Stimulated activated naive CD4-positive, alpha-beta T cell (primary cell): ENCODE results near the gene ACOT11.
"Not testable (repeated sequence)": the region's sequence is repeated elsewhere in the genome, so short reads cannot be mapped to it uniquely, and the experiment has no call there.

Source experiments
- DNase-seq, 6 experiments: peaks; one replicate each; lab custom pipeline; 2025; lab: John Stamatoyannopoulos, UW

ACOT11 gene

DNA sequence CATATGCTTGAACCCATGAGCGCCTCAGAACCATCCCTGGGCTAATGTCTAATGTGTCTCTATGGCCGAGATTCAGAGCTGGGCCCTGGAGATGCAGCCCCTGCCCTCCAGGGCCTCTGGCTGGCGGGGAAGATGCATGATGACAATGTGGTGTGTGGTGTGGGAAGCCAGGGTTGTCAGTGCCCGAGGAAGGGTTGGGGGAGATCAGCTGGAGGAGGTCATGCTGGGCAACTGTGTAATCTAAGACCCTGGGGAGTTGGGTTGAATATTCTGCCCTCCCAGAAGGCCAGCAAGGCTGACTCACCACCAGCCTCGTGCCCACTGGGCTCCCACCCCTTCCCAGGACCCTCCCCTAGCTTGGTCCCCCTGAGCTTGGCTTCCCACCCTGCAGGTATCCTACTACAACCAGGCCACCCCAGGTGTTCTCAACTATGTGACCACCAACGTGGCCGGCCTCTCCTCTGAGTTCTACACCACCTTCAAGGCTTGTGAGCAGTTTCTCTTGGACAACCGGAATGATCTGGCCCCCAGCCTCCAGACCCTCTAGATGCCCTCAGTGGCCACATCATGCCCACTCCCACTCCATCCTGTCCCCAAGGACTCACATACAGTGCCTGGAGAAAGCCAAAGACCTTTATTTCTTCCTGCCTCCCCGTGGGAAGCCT lies 60.7 kb downstream of the ACOT11 start:
- no peak for DNase-seq

DNA sequence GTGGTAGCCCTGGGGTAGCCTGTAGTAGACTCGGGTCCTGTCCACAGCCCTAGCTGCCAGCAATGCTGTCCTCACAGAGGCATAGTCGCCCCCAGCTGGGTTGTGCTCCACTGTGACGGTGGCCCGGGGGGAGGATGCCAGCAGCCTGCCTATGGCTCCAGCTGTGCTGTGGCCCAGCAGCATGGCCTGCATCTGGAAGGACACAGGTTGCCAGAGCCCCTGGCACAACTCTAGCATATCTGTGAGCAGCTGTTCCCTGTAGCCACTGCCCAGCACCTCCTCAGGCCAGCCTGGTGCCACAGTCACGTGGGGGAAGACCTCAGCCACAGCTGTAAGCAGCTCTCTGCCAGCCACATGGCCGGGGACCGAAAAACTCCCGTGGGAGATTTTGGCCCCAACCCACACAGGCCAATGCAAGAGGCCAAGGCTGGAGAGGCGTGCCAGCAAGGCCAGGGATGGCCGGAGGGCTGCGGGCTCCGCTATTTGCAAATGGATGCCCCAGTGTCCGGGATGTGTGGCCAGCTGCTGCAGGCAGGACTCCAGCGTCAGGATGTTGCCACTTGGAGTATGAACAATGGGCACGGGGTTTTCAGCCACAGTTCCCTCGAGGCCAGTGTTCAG lies 61.4 kb downstream of the ACOT11 start:
- no peak for DNase-seq

DNA sequence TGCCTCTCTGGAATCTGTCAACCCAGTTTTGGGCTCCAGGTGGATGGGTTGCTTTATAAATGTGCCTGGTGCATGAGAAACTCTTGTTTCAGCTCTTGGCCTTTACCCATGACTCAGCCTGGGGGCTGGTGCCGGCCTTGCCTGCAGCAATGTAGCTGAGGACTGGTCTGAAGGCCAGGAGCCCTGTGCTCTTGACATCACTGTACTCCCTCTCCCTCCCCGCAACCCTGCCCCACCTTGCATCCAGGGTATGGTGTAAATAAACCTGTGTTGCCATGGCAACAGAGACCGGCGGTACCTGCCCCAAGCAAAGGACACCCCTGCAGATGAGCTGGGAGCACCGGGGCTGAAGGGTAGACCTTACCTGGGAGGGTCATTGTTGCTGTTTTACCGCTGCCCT lies 62.0 kb downstream of the ACOT11 start:
- DNase-seq, result no peak

DNA sequence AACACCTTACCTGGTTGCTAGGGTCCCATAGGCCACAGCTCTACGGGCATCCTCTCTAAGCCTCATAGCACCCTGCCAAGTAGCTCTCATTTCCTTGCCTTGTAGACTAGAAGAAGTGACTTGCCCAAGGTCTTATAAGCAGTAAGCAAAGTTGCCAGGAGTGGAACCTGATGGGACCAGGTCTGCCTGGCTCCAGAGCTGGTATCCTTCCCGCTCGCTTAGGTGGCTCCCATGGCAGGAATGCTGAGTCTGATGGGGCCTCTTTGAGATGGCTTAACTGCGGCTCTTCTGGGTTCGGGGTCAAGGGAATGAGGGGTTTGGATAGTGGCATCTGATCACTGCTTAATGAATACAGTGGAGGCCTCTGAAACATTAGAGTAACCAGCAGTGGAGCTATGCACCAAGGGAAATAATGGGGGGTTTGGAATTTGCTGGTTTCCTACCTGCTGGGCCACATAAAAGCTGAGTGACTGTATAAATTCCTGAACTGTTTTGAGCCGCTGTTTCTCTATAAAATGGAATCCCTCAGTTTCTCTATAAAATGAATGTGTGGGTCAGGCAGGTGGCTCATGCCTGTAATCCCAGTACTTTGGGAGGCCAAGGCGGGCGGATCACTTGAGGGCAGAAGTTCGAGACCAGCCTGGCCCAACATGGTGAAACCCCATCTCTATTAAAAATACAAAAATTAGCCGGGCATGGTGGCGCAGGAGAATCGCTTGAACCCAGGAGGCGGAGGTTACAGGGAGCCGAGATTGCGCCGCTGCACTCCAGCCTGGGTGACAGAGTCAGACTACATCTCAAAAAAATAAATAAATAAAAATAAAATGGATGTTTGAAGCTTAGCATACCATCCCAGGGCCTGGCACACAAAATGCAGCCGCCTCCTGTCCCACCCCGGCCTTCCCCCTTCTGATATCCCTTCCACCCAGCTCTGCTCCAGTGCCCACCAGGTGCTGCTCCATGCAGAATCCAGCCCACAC lies 62.9 kb downstream of the ACOT11 start:
- DNase-seq, result no peak

DNA sequence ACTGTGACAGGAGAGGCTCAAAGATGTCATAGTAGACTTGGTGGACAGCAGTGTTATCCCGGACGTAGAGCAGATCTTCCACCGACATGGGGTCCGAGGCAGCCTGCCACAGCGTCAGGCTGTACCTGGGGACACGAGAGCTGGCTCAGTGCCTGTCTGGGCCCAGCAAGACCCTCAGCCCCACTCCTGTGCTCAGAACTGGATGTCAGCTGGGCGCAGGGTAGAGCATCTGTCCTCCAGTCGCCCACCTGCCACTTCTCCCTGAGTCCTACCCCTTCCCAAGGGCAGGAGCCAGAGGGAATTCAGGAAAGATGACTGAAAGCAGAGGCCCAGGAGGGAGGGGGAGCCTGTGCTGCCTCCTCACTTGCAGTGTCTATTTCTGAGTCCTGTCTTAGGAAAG lies 63.6 kb downstream of the ACOT11 start:
- no peak for DNase-seq

DNA sequence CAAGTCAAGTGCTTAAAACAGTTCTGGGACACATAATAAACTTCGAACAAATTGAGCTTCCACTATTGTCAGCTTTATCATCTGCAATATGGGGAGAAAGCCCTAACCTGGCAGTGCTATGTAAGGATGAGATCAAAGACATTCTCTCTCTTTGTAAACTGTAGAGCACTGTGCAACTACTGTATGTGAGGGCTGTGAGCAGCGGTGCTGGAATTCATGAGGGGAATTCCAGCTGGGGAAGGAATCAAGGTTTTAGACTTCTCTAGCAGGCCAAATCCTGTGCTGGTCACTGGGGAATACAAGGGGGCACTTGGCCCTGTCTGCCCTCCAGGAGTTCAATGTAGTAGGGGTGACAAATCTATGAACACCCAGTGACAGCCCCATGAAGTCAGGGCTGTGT lies 66.0 kb downstream of the ACOT11 start:
- DNase-seq, result no peak

DNA sequence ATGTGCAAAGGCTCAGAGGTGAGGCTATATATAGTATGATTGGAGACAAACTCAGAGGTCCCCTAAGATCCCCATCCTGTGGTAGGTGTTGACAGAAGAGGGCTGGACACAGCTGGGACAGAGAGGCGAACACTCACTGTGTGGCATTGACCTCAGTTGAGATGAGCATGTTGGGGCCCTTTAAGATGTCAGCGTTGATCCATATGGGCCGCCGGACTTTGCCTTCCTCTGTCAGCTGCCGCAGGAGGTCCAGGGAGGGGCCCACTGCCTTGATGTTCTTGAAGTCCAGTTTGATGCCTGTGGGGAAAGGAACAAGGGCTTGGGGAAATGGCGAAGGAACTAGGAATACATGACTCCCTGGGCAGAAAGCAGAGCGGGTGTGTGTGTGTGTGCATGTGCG lies 66.5 kb downstream of the ACOT11 start:
- DNase-seq, result no peak

DNA sequence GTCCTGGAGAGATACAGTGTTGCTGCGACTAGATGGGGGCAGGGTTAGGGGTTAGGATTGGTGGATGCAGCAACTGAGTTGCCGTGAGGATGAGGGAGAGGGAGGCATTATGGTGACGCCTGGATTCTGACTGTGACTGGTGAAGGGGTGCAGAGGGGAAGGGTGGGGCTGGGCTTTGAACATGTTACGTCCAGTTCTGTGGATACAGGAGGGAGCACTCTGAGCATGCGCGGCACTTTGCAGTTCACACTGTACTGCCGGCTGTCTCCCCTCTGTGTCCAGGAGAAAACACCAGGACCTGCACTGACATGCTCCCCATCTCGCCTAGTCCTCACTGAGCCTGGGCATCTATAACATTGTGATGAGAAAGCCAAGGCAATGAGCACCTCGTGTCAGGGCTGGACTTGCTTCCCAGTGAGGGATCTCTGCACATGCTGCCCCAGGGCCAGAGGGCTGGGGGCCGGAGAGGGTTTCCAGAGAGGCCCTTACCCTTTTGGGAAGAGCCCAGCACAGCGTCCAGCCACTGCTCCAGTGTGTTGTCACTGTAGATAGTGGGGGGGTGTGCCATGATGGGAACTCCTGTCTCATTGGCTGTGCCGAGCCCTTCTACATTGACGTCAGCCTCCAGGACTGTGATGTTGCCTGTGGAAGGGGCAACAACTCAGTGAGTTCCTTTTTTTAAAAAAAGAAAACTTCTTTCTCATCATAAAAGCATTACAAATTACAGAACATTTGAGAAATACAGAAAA lies 67.7 kb downstream of the ACOT11 start:
- no peak for DNase-seq

DNA sequence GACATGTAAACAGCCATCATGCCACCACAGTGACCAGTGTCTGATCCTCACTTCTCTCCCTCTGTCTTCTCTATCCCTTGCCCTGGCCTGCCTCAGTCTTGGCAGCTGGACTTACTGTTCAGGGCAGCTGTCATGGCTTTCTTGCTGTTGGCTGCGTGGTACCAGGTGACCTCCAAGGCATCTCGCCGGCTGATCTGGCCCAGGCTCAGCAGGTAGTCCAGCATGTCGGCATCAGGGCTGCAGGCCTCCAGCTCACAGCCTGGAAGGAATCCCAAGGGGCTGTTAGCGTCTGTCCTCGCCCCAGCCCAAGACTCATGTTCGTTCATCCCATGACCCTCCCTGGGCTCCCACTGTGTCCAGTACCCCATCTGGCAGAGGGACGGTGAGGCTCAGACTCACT lies 71.7 kb downstream of the ACOT11 start:
- DNase-seq, result no peak

DNA sequence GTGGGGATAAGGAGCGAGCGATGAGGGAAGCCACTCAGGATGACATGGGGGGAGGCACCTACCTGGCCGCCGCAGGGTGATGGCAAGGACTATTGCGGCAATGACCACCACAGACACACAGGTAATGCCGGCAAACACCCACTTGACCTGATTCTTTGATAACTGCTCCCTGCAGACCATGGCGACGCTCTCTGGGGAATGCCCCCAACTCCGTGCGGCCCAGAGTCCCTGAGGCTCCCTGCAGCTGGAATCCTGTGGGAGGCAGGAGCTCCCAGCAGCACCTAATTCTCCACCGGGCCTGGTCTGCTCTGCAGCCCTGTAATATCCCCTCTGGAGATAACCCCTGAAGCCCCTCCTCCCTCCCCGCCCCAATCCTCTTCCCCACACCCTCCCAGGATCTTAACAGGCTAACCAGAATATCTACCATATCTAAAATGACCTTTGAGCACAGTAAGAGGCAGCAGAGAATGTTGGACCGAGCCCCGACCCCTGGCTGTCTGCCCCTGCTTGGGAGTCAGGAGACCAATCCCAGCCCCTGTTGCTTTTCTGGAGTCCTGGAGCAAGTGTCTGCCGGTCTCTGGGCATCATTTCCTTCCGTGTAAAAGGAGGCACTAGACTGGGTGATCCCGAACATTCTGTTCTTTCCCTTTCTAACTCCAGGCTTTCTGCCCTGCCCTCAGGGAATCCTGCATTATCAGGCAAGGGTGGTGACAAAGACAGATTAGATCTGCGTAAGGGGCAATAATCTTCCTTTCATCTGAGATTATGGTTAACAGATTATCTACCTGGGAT lies 75.4 kb downstream of the ACOT11 start, which contains the start of gene FAM151A:
Gene FAM151A (minus strand): TSS at position 310 of the 792 bp plus-strand sequence. CDS start 130 bp downstream, at position 180.
- DNase-seq, result no peak

DNA sequence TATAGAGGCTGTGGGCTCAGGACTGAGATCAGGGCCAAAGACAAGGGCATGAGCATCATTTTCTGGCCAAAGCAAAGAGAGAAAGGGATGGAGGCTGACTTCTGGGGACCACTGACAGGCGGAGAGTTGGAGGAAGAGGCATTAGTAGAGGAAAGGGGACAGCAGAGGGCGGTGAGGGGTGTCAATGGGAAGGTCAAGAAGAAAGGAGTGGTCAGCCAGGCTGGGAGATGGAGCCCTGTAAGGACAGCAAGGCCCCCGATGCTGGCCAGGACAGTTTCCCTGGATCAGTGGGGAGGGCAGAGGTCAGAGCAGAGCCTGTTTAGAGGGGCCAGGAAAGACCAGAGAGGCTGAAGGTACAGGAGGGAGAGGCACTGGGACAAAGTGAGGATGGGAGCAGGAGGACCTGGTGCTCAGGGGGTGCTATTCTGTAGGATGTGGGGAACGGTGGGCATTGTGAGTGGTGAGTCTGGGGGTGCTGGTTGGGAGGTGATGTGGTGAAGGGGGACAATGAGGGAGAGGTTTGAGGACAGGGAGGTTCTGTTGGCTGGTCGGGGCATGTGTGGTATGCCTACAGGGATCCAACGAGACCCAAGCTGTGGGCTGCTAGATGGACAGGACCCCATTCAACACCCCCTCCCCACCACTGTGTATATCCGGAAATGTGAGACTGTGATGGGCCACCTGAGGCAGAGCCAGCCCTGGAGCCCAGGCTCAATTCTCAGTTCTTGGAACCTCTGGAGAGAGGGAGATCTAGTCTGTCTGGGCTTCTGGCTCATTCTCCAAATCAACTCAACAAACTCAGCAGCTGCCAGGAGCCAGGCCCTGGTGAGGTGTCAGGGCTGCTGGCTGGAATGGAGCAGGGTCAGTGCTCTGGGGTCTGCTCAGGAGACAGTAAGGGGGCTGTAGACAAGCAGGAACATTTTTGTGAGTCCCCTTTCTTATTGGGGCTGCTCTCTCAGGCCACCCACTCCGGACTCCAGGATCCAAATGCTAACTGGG lies 76.7 kb downstream of the ACOT11 start:
- DNase-seq, result no peak

DNA sequence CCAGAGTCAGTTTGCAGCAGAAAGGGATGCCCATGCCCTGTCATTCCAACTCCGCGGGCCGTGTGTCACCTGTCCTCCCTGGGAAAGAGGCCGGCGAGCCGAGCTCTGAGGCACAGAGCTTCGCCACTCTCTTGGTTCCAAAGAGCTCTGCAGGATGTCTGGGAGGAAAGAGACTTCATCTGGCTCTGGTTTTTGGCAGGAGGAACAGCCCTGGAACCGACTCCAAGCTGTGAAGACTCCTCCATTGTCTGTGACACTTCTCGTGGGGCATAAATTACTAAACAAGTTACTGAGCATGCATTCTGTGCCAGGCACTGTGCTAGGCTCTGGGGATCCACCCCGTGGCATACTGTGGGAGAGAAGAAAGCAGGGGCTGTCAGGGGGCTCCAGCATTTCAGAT lies 79.2 kb downstream of the ACOT11 start:
- DNase-seq, result no peak

DNA sequence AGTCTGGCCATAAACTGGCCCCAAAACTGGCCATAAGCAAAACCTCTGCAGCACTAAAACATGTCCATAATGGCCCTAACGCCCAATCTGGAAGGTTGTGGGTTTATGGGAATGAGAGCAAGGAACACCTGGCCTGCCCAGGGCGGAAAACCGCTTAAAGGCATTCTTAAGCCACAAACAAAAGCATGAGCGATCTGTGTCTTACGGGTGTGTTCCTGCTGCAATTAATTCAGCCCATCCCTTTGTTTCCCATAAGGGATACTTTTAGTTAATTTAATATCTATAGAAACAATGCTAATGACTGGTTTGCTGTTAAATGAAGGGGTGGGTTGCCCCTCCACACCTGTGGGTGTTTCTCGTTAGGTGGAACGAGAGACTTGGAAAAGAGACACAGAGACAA lies 87.8 kb downstream of the ACOT11 start:
- not testable (repeated sequence) for DNase-seq

DNA sequence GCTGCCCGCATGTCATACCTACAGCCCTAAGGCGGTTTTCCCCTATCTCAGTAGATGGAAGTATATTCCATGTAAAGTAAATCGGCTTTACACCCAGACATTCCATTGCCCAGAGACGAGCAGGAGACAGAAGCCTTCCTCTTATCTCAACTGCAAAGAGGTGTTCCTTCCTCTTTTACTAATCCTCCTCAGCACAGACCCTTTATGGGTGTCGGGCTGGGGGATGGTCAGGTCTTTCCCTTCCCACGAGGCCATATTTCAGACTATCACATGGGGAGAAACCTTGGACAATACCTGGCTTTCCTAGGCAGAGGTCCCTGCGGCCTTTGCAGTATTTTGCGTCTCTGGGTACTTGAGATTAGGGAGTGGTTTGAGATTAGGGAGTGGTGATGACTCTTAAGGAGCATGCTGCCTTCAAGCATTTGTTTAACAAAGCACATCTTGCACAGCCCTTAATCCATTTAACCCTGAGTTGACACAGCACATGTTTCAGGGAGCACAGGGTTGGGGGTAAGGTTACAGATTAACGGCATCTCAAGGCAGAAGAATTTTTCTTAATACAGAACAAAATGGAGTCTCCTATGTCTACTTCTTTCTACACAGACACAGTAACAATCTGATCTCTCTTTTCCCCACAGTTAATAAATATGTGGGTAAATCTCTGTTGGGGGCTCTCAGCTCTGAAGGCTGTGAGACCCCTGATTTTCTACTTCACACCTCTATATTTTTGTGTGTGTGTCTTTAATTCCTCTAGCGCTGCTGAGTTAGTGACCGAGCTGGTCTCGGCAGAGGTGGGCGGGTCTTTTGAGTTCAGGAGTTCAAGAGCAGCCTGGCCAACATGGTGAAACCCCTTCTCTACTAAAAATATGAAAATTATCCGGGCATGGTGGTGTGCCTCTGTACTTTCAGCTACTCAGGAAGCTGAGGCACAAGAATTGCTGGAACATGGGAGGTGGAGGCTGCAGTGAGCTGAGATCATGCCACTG lies 88.7 kb downstream of the ACOT11 start:
- not testable (repeated sequence) for DNase-seq

DNA sequence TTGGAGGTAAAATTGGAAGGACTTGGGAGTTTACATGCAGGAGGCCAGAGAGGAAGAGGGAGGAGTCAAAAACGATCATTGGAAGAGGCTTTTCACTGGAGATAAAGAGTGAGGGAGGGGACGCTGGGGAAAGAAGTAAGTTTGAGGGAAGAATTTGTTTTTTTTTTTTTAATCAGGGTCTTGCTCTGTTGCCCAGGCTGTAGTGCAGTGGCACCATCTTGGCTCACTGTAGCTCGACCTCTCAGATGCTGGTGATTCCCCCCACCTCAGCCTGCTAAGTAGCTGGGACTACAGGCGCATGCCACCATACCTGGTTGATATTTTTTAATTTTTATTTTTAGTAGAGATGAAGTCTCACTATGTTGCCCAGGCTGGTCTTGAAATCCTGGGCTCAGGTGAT lies 92.3 kb downstream of the ACOT11 start:
- DNase-seq, result no peak

DNA sequence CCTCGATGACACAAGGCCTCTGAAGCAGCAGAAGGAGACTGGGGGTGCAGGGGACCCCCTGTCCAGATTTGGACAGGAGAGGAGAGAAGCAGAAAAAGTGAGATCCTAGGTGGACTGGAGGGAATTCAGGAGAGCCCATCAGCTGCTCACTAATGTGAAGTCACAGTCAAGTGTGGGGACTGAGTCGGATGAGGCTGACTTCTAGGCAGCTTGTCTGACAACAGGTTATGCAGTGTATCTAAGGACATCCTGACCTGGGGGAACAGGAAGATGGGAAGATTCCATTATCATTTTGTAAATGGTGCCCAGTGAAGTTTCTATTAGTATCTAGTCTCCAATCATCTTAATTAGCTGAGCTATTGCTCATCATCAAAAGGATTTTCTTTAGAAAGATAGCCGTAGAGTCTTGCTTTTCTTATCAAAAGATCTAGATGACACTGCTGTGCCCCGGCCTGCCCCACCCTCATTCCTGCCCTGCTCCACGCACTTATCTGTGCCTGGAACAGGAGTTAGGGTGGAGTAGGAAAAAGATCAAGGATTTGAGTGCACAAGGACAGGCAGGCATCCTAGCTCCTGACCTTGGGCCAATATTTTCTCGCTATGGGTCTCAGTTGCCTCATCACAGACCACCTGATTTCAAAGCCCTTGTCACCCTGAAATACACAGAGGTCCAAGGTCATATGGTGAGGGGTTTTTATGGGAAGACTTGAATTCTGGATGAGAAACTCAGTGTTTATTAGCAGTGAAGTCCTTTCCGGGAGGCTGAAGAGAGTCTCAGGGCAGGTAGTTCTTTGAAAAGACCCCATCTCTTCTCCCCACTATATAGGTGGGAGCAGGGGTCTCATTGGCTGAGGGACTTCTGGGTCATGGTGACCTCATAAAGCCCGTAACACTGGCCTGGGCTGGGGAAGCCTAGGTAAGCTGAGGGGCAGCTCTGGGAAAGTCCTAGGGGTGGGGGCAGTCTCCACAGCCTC lies 93.1 kb downstream of the ACOT11 start, which contains the start of gene MROH7:
Gene MROH7 (plus strand): TSS at position 924 of the 974 bp plus-strand sequence. CDS start 11,141 bp downstream, outside the sequence.
- no peak for DNase-seq

DNA sequence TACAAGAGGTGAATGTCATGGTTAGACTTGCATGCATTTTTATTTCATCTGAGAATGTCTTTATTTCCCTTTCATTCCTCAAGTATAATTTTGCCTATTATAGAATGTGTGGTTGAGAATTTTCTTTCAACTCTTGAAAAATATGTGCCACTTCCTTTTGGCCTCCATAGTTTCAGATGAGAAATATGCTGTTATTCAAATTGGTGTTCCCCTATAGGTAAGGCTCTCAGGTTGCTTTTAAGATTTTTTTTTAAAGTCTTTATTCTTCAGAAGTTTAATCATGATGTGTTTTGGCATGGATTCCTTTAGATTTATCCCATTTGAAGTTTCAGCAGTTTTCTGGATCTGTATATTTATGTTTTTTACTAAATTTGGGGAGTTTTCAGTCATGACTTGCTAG lies 95.7 kb downstream of the ACOT11 start:
- no peak for DNase-seq
